ENCODE measurements around the gene KIAA0232. TPM values are rescaled to one million over a fixed set of nuclear protein-coding genes. Genes with fewer than 3 reads are reported as not detected.

KIAA0232 gene
- total and polyA plus RNA-seq, 9 of the 15 experiments (the other 6 are each of a cell fraction or from before 2014, with no cell fraction given), result 3.5 to 17.4 (median 13.0) TPM

DNA sequence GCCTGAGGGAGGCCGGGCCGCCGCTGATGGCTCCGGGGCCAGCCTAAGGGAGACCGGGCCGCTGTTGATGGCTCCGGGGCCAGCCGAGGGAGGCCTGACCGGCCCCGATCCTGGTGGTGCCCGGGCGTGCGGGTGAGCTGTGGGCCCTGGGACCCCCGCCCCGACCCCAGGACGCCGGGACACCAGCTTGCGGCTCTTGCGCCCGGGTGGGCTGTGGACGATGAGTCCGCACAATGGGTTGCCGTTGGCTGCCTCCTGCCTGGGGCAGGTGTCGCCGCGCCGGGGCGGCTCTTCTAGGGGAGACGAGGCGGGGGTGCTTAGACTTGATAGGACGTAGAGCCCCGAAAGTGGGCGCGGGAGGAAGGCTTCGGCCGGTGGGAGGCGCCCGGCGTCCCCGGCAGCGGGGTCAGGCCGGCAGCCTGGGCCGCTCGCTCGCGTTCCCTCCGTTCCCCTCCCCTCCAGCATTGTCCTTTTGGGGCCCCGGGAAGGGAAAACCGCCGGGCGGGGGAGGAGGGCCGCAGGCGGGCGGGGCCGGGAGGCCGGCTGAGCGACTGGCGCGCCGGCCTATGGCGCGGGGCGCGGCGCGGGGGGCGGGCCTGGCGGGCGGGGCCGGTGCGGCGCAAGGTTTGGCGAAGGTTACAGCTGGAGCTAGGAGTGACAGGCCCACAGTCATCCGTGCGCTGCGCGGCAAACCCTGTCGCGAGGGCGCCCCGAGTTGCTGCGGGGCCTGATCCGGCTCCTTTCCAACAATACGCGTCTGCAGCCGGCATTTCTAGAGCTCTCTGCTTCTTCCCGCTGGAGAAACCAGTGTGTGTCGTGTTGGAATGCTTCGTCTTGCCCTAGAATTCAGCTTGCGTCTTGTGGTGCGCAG, 819 bp downstream of the KIAA0232 start (continued):
- TF ChIP-seq, protein P1, sequence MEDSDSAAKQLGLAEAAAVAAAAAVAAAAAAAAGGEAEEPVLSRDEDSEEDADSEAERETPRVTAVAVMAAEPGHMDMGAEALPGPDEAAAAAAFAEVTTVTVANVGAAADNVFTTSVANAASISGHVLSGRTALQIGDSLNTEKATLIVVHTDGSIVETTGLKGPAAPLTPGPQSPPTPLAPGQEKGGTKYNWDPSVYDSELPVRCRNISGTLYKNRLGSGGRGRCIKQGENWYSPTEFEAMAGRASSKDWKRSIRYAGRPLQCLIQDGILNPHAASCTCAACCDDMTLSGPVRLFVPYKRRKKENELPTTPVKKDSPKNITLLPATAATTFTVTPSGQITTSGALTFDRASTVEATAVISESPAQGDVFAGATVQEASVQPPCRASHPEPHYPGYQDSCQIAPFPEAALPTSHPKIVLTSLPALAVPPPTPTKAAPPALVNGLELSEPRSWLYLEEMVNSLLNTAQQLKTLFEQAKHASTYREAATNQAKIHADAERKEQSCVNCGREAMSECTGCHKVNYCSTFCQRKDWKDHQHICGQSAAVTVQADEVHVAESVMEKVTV (CRISPR knock-in tag; IDR thresholded peaks at IDR 0.05), result no peak
- TF ChIP-seq CEBPZ (IDR thresholded peaks at IDR 0.05; ENCODE audit: borderline replicate concordance, low read depth, low read length) (no peak), MLX (CRISPR knock-in tag; conservative IDR thresholded peaks at IDR 0.05) (no peak), NR2C1 (IDR thresholded peaks at IDR 0.05) (no peak), NR2C1 (tag; IDR thresholded peaks at IDR 0.05) (0 out of 2 replicates have a peak, but pooled peaks have one; percentile 10), ETV1 (tag; conservative IDR thresholded peaks at IDR 0.05; ENCODE audit: low read depth) (no peak), SMARCA5 (IDR thresholded peaks at IDR 0.05) (no peak), ZNF23 (CRISPR knock-in tag; IDR thresholded peaks at IDR 0.05) (no peak), SP2 (IDR thresholded peaks at IDR 0.05; ENCODE audit: extremely low read depth, low read depth, low read length, poor library complexity, severe bottlenecking) (peak; percentile 59), KDM4B (IDR thresholded peaks at IDR 0.05; ENCODE audit: borderline replicate concordance in 2 of 2, low read depth in 1 of 2) (no peak), PRMT5 (CRISPR knock-in tag; IDR thresholded peaks at IDR 0.05) (no peak), ZFP1 (CRISPR knock-in tag; IDR thresholded peaks at IDR 0.05) (no peak), WHSC1 (IDR thresholded peaks at IDR 0.05; ENCODE audit: low read length) (no peak), ZNF143 (CRISPR knock-in tag; IDR thresholded peaks at IDR 0.05) (no peak), RBM15 (IDR thresholded peaks at IDR 0.05; ENCODE audit: insufficient read depth, low read length) (no peak), STAT5B (CRISPR knock-in tag; IDR thresholded peaks at IDR 0.05) (no peak), ZNF239 (CRISPR knock-in tag; IDR thresholded peaks at IDR 0.05) (no peak), ELF2 (CRISPR knock-in tag; IDR thresholded peaks at IDR 0.05) (no peak)
- TF ChIP-seq, protein P2, sequence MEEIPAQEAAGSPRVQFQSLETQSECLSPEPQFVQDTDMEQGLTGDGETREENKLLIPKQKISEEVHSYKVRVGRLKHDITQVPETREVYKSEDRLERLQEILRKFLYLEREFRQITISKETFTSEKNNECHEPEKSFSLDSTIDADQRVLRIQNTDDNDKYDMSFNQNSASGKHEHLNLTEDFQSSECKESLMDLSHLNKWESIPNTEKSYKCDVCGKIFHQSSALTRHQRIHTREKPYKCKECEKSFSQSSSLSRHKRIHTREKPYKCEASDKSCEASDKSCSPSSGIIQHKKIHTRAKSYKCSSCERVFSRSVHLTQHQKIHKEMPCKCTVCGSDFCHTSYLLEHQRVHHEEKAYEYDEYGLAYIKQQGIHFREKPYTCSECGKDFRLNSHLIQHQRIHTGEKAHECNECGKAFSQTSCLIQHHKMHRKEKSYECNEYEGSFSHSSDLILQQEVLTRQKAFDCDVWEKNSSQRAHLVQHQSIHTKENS (CRISPR knock-in tag; IDR thresholded peaks at IDR 0.05), result no peak

Data from K562 (cell line).